ENCODE data around the gene RFLNA. TPM values are rescaled to one million over a fixed set of nuclear protein-coding genes. Genes with fewer than 3 reads are reported as not detected.
A peak's percentile ranks its signal among the peaks of the same experiment; 100 is the strongest.
"Not testable (repeated sequence)": the region's sequence is repeated elsewhere in the genome, so short reads cannot be mapped to it uniquely, and the experiment has no call there.

The RFLNA gene
- total RNA-seq, 8 experiments from 2014 or later = 3.2 to 21.2 (median 4.9) TPM

DNA sequence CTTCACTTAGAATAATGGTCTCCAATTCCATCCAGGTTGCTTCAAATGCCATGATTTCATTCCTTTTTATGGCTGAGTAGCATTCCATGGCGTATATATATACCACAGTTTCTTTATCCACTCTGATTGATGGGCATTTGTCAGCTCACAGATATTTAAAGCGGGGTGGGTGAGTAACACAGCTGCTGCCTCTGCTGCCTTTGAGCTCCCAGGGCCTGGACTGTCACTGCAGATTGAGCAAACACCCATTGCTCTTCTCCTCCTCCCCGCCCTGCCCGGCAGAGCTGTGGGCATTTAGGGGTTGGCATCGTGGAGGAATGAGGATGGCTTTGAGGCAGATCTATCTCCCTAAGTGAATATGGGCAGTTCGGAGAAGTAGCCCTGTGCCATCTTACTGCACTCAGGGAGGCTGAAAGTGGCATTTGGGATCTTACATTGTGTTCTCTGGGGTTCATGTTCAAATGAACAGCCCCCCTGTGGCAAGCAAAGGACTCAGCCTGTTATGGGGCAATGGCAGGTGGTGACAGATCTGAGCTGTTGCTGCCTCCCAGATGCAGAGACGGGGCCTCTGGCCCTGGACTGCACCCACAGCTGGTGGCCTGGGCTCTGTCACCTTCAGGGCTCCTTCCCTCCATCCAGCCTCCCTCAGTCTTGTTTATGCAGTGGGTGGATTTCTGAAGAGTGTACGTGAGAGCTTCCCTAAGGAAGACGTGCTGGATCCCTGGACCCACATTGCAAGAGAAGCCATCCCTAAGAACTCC is 4.9 kb downstream of the RFLNA start:
- in situ Hi-C loops (cut with MboI; ENCODE audit: low pct_unique_long_range_greater_than_20kb in 2 of 9, low sequenced_read_pairs in 9 of 9, unreplicated experiment in 9 of 9) = loop anchor here in 4 of 9 experiments (25.0 kb wide), 2 partner anchors 238 to 263 kb away; no protein-coding TSS in a partner anchor
- H3K4me1 ChIP-seq (replicated peaks in 1 of 2) = peaks cover 8 to 10% of the 10 kb centered on the region in 2 donors
- H3K4me3 ChIP-seq = no peak overlapping the region
- 60 to 100% (median 82%) methylated on average over 1 to 8 of the region's 9 CpGs for WGBS, 10 experiments
- no peak overlapping the region for H3K27ac ChIP-seq
- no peak for ATAC-seq (replicated peaks in 6 of 8)

GRCh38 chr12:124300657-124301056 is 5.8 kb downstream of the RFLNA start:
- H3K4me1 ChIP-seq (replicated peaks in 1 of 2); H3K4me3 ChIP-seq; H3K27ac ChIP-seq; ATAC-seq (replicated peaks in 6 of 8): not testable (repeated sequence)
- in situ Hi-C loops (cut with MboI; ENCODE audit: low pct_unique_long_range_greater_than_20kb in 2 of 9, low sequenced_read_pairs in 9 of 9, unreplicated experiment in 9 of 9) = loop anchor here in 3 of 9 experiments (25.0 kb wide), 2 partner anchors 238 to 263 kb away; no protein-coding TSS in a partner anchor
- WGBS, 10 experiments = 43 to 100% (median 52%) methylated on average over 1 to 3 of the region's 3 CpGs; no CpG with 5 or more reads in 1 of the 10 experiments

- peaks cover 0 to 4% of the 10 kb centered on the region in 2 donors for H3K4me1 ChIP-seq (replicated peaks in 1 of 2)
- WGBS, 10 experiments = 67 to 100% (median 73%) methylated on average over 2 to 7 of the region's 14 CpGs; no CpG with 5 or more reads in 4 of the 10 experiments
- H3K27ac ChIP-seq = no peak overlapping the region
- H3K4me3 ChIP-seq = no peak overlapping the region
- ATAC-seq (replicated peaks in 6 of 8) = no peak
- in situ Hi-C loops (cut with MboI; ENCODE audit: low pct_unique_long_range_greater_than_20kb in 2 of 9, low sequenced_read_pairs in 9 of 9, unreplicated experiment in 9 of 9) = loop anchor here in 3 of 9 experiments (25.0 kb wide), 2 partner anchors 239 to 264 kb away; no protein-coding TSS in a partner anchor
Observed at GRCh38 chr12:124301084-124301654, 6.3 kb downstream of the RFLNA start.

GRCh38 chr12:124302241-124302806 is 7.4 kb downstream of the RFLNA start:
- no peak overlapping the region for H3K27ac ChIP-seq
- no peak overlapping the region for H3K4me3 ChIP-seq
- H3K4me1 ChIP-seq (replicated peaks in 1 of 2) = no peaks in the 10 kb centered on the region
- no peak for ATAC-seq (replicated peaks in 6 of 8)
- in situ Hi-C loops (cut with MboI; ENCODE audit: low pct_unique_long_range_greater_than_20kb in 2 of 9, low sequenced_read_pairs in 9 of 9, unreplicated experiment in 9 of 9) = loop anchor here in 3 of 9 experiments (25.0 kb wide), 2 partner anchors 240 to 265 kb away; no protein-coding TSS in a partner anchor
- WGBS, 10 experiments = 29 to 100% (median 100%) methylated on average over 1 to 5 of the region's 18 CpGs; no CpG with 5 or more reads in 7 of the 10 experiments

GRCh38 chr12:124302807-124303578 is 8.1 kb downstream of the RFLNA start:
- H3K4me1 ChIP-seq (replicated peaks in 1 of 2) = no peaks in the 10 kb centered on the region
- WGBS, 10 experiments = 80 to 83% methylated on average over 7 to 10 of the region's 27 CpGs; no CpG with 5 or more reads in 8 of the 10 experiments
- peak in 2 of 8 experiments; percentile 21 to 76 for ATAC-seq (replicated peaks in 6 of 8)
- in situ Hi-C loops (cut with MboI; ENCODE audit: low pct_unique_long_range_greater_than_20kb in 2 of 9, low sequenced_read_pairs in 9 of 9, unreplicated experiment in 9 of 9) = loop anchor here in 3 of 9 experiments (25.0 kb wide), 2 partner anchors 241 to 266 kb away; no protein-coding TSS in a partner anchor
- no peak overlapping the region for H3K4me3 ChIP-seq
- no peak overlapping the region for H3K27ac ChIP-seq

GRCh38 chr12:124303579-124304313 is 8.9 kb downstream of the RFLNA start:
- Histone ChIP-seq H3K4me3 (no peak overlapping the region), H3K27ac (no peak overlapping the region), H3K4me1 (replicated peaks in 1 of 2) (no peaks in the 10 kb centered on the region)
- in situ Hi-C loops (cut with MboI; ENCODE audit: low pct_unique_long_range_greater_than_20kb in 2 of 9, low sequenced_read_pairs in 9 of 9, unreplicated experiment in 9 of 9) = loop anchor here in 3 of 9 experiments (25.0 kb wide), 2 partner anchors 241 to 266 kb away; no protein-coding TSS in a partner anchor
- 86 to 100% (median 100%) methylated on average over 1 to 7 of the region's 38 CpGs; no CpG with 5 or more reads in 7 of the 10 experiments for WGBS, 10 experiments
- no peak for ATAC-seq (replicated peaks in 6 of 8)

DNA sequence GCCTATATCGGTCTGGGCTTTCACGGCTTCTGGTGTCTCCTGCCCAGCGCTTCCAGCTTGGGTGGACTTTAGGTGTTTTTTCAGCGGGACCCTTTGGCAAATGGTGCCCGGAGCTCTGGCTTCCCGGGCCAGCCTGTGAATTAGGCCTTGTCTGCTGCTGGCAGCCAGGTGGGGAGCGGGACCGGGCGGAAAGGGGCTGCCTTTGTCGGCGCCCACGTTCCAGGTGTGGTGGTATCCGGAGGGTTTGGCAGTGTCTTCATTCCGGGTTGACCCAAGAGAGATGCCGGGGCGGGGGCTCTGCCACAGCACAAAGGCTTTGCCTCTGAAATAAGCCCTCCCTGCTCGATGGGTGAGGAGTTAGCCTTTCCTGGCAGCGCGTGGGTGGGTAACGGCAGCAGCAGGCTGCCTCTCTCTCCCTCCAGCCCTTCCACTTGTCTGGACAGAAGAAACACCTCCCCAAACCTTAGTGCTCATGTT is 9.5 kb downstream of the RFLNA start:
- 82% methylated on average over 4 of the region's 20 CpGs; no CpG with 5 or more reads in 9 of the 10 experiments for WGBS, 10 experiments
- no peak for ATAC-seq (replicated peaks in 6 of 8)
- in situ Hi-C loops (cut with MboI; ENCODE audit: low pct_unique_long_range_greater_than_20kb in 2 of 9, low sequenced_read_pairs in 9 of 9, unreplicated experiment in 9 of 9) = loop anchor here in 3 of 9 experiments (25.0 kb wide), 2 partner anchors 242 to 267 kb away; no protein-coding TSS in a partner anchor

GRCh38 chr12:124305136-124305535 is 10.2 kb downstream of the RFLNA start:
- WGBS, 10 experiments = 78 to 100% (median 100%) methylated on average over 1 to 4 of the region's 10 CpGs; no CpG with 5 or more reads in 4 of the 10 experiments
- Histone ChIP-seq H3K27ac (no peak overlapping the region), H3K4me3 (no peak overlapping the region), H3K4me1 (replicated peaks in 1 of 2) (no peaks in the 10 kb centered on the region)
- in situ Hi-C loops (cut with MboI; ENCODE audit: low pct_unique_long_range_greater_than_20kb in 2 of 9, low sequenced_read_pairs in 9 of 9, unreplicated experiment in 9 of 9) = loop anchor here in 3 of 9 experiments (25.0 kb wide), 2 partner anchors 243 to 268 kb away; no protein-coding TSS in a partner anchor
- ATAC-seq (replicated peaks in 6 of 8) = no peak

More for the DNA sequence above, 9.5 kb downstream of the RFLNA start:
- Histone ChIP-seq H3K4me3 (no peak overlapping the region), H3K4me1 (replicated peaks in 1 of 2) (no peaks in the 10 kb centered on the region), H3K27ac (no peak overlapping the region)

- no peak for ATAC-seq (replicated peaks in 6 of 8)
- no peaks in the 10 kb centered on the region for H3K4me1 ChIP-seq (replicated peaks in 1 of 2)
- 0 to 100% (median 90%) methylated on average over 1 to 10 of the region's 24 CpGs; no CpG with 5 or more reads in 4 of the 10 experiments for WGBS, 10 experiments
- in situ Hi-C loops (cut with MboI; ENCODE audit: low pct_unique_long_range_greater_than_20kb in 2 of 9, low sequenced_read_pairs in 9 of 9, unreplicated experiment in 9 of 9) = loop anchor here in 3 of 9 experiments (25.0 kb wide), 2 partner anchors 244 to 269 kb away; no protein-coding TSS in a partner anchor
- H3K4me3 ChIP-seq = no peak overlapping the region
- no peak overlapping the region for H3K27ac ChIP-seq
Observed at GRCh38 chr12:124305776-124306685, 11.1 kb downstream of the RFLNA start.

DNA sequence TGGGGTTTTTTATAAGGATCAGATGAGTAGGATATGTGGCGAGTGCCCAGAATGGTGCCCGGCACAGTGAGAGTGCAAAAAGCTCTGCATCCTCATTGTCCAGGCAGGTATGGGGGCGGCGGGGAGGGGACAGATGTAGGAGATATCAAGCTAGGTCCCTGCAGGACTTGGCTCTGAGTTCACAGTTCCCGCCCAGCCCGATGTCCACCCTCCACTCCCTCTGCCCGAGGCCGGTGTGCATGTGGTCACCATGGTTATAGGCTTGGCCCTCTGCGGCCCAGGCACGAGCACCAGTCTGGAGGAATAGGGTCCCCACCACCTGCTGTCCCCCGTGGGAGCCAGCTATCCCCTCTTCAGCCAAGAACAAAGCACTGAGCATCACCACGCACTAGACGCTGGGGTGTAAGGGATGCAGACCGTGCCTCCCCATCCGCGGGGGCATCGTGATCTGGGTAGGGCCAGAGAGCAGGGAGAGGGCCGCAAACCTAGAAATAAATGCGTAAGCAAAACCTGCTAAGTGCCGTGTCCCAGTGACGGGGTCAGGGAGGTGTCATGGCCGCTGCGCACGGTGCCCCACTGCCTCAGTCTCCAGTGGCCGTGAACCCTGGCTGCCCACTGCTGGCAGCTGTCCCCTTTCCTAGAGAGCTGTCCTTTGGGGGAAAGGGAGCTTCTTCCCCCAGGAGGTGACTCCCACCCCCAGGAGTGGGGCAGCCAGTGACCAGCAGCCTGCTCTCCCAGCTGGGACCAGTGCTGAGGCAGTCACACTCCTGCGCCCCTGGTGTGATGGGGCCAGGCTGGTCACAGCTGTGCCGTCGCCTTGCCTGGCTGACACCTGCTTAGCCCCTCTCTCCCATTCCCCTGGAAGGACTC is 12.0 kb downstream of the RFLNA start:
- in situ Hi-C loops (cut with MboI; ENCODE audit: low pct_unique_long_range_greater_than_20kb in 2 of 9, low sequenced_read_pairs in 9 of 9, unreplicated experiment in 9 of 9) = loop anchor here in 3 of 9 experiments (25.0 kb wide), 2 partner anchors 245 to 270 kb away; no protein-coding TSS in a partner anchor
- WGBS, 10 experiments = 80 to 94% (median 90%) methylated on average over 2 to 8 of the region's 28 CpGs; no CpG with 5 or more reads in 5 of the 10 experiments
- ATAC-seq (replicated peaks in 6 of 8) = peak in 2 of 8 experiments; percentile 41 to 45

More for the DNA sequence above, 12.0 kb downstream of the RFLNA start:
- H3K4me1 ChIP-seq (replicated peaks in 1 of 2) = no peaks in the 10 kb centered on the region
- no peak overlapping the region for H3K4me3 ChIP-seq
- H3K27ac ChIP-seq = no peak overlapping the region

Data from motor neuron (in vitro differentiated cells).